ENCODE results near the gene RHBDL1.
"Not testable (repeated sequence)": the region's sequence is repeated elsewhere in the genome, so short reads cannot be mapped to it uniquely, and the experiment has no call there.

Gene RHBDL1

DNA sequence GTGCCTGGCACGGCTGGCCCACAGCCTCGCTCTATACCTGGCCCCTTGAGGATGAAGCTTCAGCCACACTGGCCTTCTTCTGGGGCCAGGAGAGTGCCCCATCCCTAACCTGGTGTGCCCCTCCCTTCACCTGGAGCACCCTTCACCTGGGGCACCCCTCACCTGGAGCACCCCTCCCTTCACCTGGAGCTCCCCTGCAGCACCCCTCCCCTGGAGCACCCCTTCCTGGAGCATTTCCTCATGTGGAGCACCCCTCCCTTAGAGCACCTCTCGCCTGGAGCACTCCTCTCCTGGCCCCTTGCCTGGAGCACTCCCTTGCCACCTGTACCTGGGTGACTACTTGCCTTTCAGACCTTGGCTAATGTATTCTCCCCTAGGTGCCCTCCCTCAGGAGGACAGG lies 32.5 kb downstream of the RHBDL1 start:
- no peak for DNase-seq

GRCh38 chr16:708959-709358 lies 33.5 kb downstream of the RHBDL1 start:
- DNase-seq: no peak

DNA sequence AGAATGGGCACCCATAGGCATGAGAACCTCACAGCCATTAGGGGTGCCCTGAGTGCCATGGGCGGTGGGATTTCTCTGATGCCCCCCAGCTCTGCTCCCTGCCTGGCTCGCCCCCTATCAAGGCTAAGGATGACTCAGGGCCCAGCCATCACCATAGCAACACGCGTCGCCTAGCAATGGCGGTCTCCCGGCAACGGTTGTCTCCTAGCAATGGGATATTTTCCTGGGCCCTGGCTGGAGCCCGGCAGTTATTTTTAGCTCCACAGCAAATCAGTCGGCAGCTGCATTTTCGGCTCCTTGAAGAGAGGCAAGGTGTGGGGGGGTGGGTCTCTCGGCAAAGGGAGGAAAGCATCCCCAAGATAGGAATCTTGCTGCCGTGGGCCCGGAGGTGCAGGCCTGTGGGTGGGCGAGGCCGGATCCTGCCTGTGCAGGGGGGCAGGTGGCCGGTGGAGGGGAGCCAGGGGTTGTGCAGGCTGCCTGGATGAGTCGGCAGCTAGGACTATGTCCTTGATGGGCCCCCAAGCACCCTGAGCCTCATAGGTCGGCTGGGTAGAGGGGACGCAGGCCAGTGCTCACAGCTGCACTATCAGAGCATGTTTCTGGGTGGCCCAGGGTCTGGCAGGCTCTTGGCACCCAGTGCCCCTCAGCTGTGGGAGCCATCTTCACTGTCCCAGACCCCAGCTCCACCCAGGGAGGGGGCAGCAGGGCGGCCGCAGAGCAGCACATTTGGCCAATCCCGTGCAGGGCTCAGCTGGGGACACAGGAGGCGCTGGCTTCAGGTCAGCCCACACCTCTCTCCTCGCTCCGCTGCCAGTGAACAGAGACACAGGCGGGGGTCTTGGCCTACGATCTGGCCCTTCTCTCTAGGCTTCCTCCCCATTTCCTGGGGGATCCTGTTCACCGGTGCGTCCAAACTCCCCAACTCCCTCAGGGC lies 34.4 kb downstream of the RHBDL1 start:
- peak; percentile 53 for DNase-seq

DNA sequence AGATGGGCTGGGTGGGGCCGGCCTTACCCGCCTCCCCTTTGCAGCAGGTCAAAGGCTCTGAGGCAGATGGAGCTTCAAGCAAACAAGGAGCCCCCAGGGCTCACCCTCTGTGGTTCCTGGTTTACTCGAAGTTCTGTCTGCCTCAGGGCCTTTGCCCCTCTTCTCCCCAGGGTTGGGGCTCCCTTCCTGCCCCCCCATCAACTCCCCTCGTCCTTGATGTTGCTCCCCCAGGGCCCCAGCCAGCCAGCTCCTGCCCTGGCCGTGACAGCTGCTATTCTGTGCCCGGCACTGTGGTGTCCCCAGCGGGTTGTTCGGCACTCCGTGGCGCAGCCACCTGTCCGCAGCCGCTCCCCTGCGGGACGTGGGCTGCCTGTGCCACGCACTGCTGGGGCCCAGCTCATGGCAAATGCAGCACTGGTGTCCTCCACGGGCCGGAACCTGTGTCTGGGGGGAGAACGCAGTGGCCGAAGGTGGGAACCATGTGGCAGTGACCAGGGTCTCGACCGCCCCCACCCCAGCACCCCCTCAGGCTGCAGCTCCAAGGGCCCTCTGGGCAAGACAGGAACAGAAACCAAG lies 35.1 kb downstream of the RHBDL1 start:
- no peak for DNase-seq

DNA sequence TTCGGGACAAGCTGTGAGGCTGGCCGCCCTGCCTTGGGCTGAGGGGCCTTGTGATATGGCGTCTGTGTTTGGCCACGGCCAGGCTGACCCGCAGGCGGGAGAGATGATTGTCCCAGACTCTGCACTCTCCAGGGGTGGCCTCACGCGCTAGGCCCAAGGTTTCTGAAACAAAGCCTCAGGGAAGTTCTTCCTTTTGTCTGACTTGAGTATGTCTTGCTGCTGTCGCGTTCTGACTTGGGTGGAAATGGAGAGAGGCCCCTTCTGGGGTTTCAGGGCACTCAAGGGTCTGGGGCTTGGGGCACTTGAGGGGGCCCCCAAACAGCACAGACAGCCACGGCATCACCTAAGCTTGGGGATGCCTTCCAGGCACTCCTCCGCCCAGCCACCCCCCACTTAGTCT lies 35.6 kb downstream of the RHBDL1 start:
- DNase-seq: no peak

DNA sequence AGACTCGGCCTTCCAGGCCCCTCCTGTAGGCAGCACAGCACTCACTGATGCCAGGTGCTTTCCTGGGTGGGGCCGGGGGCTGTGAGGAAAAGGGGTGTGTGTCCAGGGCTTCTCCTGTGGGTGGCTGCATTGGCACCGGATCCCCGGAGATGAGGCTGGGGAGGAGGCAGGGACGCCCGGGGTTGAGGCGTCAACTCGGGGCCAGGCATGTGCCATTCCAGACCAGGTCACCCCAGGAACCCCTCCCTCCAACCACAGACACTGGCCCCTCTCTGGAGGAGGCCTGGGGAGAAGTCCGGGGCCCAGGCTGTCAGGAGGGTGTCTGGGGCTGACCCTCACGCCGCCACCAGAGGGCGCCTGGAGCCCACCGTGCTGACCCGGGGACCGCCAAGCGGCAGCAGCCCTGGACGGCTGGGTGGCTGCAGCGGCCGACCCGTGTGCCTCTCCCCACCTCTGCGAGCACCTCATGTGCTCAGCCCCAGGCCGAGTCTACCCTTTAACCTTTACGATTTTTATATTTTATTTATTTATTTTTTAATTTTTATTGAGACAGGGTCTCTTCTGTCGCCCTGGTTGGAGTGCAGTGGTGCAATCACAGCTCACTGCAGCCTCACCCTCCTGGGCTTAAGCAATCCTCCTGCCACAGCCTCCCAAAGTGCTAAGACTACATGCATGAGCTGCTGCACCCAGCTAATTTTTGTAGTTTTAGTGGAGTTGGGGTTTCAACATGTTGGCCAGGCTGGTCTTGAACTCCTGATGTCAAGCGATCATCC lies 36.3 kb downstream of the RHBDL1 start:
- peak; percentile 34 for DNase-seq

DNA sequence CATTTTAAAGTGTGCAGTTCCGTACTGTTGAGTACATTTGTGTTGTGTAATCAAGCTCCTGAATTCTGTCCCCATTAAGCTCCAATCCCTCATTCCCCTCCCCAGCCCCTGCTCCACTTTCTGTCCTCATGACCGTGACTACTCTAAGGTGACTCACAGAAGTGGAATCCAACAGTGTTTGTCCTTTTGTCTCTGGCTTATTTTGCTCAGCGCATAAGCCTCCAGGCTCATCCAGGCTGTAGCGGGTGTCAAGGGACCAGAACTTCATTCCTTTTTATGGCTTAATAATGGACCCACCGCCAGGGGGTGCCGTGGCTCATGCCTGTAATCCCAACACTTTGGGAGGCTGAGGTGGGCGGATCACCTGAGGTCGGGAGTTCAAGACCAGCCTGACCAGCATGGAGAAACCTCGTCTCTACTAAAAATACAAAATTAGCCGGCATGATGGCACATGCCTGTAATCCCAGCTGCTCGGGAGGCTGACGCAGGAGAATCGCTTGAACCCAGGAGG lies 37.3 kb downstream of the RHBDL1 start:
- DNase-seq: not testable (repeated sequence)

GRCh38 chr16:714079-714478 lies 38.6 kb downstream of the RHBDL1 start:
- no peak for DNase-seq

DNA sequence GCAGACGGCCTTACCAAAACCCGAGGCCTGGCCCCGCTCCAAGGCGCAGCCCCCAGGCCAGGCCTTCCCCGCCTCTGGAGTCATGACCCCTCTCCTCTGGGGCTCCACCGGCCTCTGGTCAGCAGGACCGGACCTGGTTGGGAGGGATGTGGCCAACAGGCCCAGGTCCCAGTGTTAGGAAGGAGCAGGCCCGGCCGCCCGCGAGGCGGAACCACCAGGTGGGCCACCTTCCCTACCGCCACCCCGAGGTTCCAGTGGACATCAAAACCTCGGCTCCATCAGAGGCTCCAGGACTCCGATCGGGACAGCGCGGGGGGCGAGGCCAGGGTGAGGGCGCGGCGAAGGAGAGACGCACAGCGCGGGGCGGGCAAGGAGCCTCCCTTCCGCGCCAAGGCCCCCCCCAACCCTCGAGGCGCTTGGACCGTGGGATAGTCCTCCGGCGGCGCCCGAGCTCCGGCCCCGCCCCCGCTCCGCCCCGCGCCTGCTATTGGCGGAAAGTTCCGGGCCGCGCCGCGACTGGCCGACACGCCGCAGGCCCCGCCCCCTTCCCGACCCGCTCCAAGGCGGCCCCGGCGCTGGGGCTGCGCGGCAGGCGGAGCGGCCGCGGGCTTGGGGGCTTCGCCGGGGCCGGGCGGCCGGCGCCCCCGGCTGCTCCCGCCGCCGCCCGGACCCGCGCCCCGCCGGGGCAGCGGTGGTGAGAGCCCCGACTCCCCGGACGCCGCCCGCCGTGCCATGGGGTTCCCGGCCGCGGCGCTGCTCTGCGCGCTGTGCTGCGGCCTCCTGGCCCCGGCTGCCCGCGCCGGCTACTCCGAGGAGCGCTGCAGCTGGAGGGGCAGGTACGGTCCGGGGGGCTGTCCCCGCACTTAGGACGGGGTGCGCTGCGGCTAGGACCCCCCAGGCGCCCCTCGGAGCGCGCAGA lies 39.3 kb downstream of the RHBDL1 start, which contains the start of gene METRN:
TSS of gene METRN (plus strand) at position 561 of the 919 bp plus-strand sequence. CDS start at position 733, 172 bp downstream.
- DNase-seq: peak; percentile 53

GRCh38 chr16:715477-716199 lies 40.2 kb downstream of the RHBDL1 start:
- DNase-seq: no peak

- DNase-seq: no peak
Observed at GRCh38 chr16:716200-716568, 40.7 kb downstream of the RHBDL1 start.

GRCh38 chr16:716768-717325 lies 41.4 kb downstream of the RHBDL1 start:
- DNase-seq: no peak

DNA sequence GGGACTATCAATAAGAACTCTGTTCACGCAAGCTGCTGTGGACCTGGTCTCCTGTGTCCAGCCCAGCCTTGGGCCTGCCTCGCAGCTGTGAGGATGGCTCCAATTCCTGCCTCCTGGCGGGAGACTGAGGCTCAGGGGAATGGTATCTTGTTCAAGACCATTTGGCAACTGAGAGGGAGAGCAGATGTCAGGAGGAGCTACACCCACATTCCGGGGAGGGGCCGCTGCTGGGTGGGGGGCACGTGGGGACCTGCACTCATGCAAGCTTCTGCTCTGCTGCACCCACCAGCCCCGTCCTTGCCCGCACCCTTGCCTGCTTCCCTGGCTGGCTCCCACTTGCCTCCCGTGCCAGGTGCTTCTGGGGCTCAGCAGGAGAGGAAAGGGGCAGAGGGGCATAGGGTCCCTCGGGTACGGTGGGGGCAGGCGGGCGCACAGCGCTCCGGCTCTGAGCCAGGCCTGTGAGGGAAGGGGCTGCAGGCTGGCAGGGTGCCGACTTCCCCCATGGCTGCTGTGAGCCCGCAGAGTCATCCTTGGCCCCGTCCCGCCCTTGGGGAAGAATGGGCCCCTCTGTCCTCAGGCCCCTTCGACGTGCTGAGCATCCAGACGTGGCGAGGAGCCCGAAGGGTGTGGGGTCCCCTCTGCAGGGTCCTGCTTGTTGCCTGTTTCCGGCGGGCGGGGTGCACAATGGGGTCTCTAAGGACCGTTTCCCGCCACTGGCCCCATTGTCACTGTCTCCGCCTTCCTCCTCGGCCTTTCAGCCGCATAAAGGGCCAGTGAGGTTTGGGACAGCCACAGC lies 42.2 kb downstream of the RHBDL1 start:
- DNase-seq: no peak

DNA sequence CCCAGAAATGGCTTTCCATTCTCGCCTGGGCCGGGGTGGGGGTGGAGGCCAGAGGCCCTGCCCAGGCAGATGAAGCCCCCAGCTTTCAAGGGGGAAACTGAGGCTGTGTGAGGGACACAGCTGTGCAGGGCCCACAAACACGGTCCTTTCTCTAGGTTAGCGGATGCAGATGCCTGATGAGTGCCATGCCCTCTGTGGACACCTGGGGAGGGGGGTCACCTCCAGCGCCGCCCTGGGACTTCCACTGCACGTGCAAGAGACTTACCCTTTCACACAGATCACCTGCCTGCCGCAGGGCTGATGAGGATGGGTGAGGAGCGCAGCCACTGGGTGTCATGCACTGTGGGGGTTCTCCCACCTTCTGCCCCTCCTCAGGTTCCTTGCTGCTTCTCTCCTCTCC lies 42.9 kb downstream of the RHBDL1 start:
- DNase-seq: no peak

- no peak for DNase-seq
Observed at GRCh38 chr16:718922-719321, 43.5 kb downstream of the RHBDL1 start.

DNA sequence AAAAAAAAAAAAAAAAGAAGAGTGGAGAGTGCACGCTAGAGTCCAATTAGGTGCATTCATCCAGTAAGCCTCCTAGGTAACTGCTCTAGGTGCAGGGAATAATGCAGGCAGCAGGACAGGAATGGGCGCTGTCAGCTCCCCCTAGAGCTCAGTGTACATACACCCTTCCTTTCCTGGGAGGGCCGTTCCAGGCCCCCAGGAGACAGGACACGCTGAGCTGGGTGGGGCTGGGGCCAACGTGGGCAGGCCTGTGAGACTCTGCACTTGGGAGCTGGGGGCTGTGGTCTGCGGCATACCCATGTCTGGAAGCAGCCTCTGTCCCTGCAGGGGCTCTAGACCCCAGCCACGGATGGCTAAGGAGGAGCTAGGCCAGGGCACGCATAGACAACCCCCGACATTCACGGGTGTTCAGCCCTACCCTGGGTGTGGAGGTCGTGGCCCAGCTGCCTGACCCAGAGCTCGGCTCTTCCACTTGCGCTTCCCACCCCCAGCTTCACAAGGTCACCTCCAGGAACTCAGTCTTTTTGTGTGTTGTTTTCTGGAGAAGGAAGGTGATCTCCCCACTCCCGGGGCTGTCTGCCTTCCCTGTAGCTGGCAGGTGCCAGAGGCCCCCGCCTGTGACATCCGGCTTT lies 44.5 kb downstream of the RHBDL1 start:
- no peak for DNase-seq

DNA sequence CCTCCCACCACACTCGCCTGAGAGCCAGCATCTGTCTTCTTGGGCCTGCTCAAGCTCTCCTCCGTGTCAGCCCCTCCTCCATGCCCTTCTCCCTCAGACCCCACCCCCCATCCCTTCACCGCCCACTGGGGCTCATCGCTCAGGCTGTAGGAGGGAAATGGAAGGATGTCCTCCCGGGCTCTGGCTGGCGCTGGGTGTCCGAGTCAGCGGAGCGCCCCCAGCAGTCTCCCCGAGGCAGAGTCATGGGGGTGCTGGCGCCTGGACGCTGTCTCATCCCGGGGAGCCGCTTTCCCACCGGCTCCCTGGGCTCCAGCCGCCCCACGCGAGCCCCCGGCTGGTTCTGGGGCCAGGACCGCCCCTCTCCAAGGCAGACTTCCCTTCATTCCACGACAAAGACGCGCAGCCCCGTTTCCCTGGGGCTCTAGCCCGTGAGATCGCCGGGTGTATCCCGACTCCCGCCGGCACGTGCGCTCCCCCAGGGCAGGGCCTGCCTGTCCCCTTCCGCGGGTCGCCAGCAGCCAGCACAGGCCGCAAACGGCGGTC lies 45.0 kb downstream of the RHBDL1 start:
- DNase-seq: peak; percentile 45

DNA sequence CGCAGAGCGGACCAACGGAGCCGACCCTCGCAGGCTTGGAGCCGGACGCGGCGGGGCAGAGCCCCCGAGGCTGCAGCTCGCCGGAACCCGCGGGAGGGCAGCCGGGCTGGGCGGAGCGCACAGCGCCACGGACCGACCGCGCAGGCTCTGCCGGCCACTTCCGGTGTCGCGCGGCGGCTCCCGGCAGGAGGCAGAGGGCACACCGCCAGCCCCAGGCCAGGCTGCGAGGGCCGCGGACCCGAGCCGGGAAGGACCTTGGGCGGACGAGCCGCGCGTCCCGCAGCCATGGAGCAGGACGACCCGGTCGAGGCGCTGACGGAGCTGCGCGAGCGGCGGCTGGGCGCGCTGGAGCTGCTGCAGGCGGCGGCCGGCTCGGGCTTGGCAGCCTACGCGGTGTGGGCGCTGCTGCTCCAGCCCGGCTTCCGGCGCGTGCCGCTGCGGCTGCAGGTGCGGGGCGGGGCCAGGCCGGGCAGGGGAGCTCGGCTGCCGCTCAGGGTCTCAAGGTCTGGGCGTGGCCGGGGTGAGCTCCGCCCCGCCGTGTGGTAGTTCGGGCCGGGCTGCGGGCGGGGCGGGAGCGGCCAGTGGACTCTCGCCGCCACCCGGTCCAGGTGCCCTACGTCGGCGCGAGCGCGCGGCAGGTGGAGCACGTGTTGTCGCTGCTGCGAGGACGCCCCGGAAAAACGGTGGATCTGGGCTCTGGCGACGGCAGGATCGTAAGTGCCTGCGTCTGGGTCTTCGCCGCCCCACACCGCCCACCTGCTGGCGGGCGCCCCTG lies 45.7 kb downstream of the RHBDL1 start, which contains the start of gene ANTKMT:
TSS of gene ANTKMT (plus strand) at position 157 of the 775 bp plus-strand sequence. CDS start at position 286, 129 bp downstream.
- DNase-seq: peak; percentile 61
